T-helper 9 cell (primary cell): Measurements from ENCODE around the gene ATP8B4.

Source experiments
- DNase-seq: peaks from one replicate; pipeline ENCODE4 v3.0.0-alpha.2; 2020

Gene ATP8B4

DNA sequence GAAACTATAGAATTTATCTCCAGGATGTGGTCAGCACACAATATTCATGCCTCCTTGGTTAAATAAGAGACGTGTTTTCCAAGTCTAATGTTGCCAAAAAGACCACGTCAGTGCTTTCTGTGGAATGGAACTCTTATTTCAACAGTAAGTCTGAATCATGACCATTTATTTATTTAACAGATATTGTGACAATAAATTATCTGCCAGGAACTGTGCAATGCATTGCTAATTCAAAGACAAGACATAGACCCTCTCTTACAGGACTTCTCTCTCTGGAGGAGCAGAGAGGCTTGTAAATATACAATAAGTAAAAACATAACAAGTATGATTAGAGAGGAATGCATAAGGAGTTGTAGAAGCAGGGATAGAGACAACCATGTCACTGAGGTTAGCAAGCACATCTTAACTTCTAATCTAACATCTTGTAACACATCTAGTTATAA lies 270.7 kb downstream of the ATP8B4 start:
- DNase-seq: no peak

DNA sequence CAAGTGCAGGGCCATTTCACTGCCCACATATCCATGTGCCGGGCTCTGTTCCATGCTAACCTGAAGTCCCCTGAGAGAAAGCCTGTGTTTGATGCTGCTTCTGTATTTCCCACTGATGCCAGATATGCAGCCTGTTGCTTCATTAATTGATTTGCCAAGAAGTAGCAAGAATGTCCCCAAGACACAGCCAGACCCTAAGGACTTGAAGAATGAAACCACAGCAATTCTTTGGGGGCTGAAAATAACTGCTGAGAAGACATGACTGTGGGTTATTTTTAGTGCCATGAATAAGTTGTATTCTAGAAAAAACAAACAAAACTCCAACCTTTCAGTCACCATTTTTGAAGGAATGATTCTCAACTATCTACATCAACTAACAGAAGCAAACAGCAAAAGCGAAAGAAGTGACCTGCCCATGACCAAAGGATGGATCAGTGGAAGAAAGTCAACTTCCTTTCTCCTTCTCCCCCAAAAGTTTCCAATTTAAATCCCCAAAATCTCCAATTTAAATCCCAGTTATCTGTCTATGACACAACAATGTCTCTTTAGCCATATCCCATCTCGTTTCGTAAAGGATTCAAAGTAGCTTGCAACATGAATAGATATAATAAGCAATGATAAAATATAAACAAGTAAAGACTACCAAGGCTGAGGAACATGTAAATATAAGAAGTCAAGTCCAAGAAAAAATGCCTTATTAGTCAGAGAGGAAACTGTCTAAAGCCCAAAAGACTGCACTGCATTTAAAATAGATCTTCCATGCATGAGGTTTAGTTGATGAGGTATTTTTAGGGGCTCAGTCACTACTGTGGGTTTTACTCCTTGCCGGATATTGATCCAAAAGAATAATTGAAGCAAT lies 271.4 kb downstream of the ATP8B4 start:
- no peak for DNase-seq

DNA sequence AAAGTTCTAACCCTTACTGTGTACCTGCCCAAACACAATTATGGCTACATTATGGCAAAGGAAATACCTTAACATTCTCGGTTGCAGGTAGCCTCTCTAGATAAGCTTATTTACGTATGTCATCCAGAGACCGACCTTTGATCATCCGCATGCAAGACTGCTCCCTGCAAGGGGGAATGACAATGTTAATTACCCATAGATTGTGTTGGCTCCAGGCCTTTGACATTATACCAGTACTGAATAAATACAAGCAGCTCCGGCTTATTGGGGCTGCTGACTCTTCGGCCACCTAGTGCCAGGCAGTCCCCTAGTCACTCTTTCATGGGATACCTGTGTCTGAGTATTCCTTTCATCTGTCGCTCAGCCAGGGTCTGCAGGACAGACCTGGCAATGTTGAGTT lies 274.6 kb downstream of the ATP8B4 start:
- DNase-seq: no peak

DNA sequence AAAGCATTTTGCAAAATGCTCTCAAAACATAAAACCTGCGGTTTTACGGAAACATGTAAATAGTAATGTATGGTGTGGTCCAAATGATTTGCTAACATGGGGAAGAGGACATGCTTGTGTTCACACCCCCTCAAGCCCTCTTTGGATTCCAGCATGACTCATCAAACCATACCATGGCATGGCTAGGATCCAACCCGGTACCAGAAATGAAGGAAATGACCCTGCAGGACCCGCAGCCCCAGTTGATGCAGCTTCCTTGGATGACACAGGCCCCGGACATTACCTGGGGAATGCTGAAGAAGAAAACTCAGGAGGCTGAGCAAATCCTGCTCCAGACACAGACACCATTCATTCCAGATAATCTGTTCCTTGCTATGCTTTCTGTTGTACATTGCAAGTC lies 275.3 kb downstream of the ATP8B4 start:
- no peak for DNase-seq

DNA sequence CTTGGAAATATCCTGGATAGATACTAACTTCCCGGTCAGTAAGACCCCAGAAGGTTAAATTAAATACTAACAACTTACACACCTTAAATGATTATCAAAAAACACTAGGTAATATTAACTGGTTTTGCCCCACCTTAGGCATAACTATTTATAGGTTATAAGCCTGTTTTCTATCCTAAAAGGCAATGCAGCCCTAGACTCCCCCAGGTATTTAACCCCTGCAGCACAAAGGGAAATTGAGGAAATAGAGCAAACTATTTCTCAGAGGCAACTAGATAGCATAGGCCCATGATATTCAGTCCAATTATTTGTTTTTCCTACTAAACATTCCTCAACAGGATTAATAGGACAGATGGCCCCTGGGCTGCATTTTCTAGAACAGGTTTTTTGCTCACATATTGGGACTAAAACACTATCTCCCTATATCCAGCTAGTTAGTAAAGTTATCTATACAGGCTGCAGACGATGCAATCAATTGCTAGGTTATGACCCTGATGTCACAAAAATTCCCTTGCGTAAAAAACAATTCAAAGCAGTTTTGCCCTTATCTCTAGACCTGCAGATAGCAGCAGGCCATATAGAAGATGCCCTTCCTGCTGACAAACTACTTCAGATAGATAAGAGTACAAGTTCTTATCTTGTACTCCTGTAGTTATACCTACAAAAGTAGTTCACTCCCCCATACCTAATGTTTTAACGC lies 276.9 kb downstream of the ATP8B4 start:
- no peak for DNase-seq

DNA sequence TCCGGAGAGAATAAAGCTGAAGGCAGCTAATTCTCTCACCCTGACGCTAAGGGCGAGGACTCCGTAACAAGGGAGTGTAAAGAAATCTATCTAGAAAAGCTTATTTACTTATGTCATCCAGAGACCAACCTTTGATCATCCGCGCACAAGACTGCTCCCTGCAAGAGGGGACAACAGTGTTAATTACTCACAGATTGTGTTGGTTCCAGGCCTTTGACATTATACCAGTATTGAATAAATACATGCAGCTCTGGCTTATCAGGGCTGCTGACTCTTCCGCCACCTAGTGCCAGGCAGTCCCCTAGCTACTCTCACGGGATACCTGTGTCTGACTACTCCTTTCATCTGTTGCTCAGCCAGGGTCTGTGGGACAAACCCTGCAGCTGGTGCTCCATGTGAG lies 286.5 kb downstream of the ATP8B4 start:
- DNase-seq: no peak

DNA sequence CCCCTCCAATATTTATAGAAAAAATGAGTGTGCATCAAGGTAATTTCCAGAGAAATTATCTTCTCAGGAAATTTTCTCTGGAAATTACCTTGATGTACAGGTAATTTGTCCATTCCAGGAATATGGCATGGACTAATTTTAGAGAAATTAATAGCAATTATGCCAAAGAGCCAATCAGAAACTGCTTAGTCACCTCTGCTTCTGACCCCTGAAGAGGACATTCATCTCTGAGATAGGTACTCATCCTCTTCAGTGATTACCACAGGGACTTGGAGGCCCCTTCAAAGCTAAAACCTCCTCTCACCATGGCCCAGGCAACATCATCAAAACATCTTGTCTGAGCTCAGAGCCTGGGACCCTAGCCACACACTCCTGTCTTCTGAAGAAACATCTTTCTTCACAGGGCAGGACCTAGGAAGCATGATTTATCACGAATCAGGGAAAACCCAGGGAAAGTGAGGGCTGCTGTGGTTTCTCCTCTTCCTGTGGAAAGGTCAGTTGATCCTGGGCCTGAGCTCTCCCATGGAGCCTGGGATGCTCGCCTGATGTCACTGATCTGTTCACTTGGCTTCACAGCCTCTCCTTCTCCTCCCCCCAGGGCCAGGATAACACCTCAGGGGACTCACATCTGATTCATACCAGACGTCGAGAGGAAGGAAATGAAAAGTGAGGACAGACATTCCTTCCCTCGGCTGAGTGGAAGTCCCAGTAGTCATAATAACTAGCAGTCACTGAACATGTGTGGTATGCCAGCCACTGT lies 287.6 kb downstream of the ATP8B4 start:
- no peak for DNase-seq

DNA sequence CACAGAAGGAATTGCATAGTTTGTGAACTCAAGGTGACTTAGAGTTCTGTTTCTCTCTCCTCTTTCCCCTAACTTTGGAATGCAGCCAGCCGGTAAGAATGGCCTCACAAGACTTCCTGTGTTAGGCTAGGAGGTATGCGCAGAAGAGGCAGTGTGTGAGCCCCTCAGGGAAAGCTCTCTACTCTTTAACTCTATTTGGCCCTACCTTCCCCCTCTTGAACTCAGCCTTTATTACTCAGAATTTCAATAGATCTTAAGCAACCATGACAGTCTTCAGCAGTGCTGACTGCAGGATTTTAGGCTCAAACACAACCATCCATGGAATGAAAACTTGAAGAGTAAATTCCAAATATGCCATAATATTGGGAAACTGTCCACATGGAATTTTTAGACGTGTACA lies 288.6 kb downstream of the ATP8B4 start:
- no peak for DNase-seq

DNA sequence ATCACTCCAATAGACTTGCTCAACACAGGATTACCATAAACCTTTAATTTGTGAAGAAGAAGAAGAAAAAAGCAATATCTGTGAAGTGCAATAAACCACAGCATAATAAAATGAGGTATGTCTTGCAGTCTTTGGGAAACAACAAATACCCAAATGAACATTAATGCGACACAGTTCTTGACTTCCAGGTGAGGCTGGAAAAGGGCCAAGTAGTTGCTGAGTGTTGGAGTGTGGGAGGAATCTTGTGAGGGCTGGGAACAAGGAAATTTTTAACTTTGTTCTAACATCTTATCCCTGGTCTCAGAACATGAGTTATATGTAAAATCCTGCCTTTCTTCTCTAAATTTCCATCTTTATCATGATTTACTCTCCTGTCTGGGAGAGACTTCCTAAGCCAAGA lies 291.7 kb downstream of the ATP8B4 start:
- DNase-seq: no peak

DNA sequence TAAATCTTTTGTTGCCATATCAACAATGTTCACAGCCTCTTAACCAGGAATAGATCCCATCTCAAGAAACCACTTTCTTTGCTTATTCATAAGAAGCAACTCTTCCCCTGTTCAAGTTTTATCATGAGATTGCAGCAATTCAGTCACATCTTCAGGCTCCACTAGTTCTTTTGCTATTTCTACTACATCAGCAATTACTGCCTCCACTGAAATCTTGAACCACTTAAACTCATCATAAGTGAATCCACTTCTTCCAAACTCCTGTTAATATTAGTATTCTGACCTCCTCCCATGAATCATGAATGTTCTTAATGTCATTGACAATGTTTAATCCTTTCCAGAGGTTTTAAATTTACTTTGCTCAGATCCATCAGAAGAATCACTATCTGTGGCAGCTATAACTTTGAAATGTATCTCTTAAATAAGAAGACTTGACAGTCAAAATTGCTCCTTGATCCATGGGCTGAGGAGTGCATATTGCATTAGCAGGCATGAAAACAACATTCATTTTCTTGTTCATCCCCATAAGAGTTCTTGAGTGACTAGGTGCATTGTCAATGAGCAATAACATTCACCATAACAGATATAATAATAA lies 292.3 kb downstream of the ATP8B4 start:
- DNase-seq: no peak

DNA sequence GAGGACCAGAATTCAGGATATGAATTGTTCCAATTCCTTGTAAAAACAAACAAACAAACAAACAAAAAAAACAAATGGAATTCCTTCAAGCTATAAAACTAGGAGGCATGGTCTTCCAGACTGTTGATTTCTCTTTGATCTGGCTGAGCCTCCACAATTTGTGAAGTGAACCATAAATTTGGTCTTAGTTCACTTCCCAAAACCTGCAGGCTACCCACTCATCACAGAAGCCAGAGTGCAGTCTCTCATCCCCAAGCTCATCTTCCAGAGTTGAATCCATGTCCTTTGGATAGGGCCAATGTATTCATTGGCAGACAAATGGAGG lies 294.3 kb downstream of the ATP8B4 start:
- DNase-seq: no peak

DNA sequence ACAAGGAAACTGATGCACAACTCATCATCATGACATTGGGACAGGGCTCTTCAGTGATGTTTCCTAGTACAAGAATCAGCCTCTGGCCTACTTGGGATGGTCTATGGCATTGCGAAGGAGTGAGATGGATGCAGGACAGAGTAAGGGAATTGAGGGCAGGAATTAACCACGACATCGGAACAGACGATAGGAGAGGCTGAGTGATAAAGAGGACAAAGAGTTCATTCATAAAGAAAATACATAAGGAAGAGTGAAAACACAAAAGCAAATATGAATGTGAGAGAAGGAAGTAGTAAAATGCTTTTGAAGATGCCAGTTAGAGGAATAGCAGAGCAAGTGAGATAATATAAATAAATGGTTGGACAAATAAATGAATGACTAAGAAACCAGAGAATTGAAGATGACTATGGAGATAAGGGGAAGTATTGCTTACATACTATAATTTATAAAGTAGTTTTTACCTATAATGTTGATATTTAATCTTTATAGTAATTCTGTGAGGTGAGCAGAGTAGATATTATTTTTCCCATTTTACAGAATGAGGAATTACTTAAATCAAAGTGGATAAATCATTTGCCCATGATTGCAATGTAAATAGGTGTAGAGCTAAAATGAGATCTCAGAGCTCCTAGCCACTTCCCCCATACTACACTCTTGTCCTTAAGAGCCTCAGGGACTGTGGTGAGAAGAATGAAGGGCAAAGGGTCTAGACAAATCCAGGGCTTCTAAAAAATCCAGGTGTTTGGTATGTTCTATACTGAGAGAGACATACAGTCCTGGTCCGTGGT lies 294.9 kb downstream of the ATP8B4 start:
- DNase-seq: no peak

DNA sequence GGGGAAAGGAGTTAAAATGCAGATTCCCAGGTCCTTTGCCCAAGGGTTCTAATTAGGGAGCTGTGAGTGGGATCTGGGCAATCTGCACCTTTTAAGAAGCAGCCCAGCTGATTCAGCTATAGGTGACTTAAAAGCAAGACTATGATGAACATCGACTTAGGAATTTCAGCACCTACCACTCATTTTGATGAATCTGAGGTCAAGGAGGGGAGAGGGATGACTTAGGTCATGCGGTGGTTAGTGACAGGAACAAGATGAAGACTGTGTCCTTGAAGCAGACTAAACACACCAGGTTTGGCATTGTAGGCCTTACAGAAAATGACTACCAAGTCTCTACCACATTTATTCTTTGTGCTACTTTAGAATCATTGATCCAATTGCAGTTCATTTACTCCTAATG lies 301.9 kb downstream of the ATP8B4 start:
- DNase-seq: no peak

DNA sequence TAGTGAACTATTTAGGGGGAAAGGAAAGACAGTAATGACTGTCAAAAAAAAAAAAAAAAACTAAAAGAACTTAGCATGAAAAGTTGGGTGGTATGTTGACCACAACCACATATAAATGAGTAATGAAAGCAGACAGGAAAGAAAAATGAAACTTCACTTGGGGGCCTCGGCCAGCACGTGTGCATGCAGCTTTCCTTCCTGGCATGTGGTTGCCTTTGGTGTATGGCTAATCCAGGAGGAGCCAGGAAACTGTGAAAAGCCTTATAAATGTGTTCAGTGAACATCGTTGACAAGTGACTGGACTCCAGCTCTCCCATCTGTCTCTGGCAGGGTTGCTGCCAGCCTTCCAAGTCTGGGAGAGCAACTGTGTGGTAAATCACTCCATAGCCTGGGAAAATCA lies 303.1 kb downstream of the ATP8B4 start:
- DNase-seq: no peak

DNA sequence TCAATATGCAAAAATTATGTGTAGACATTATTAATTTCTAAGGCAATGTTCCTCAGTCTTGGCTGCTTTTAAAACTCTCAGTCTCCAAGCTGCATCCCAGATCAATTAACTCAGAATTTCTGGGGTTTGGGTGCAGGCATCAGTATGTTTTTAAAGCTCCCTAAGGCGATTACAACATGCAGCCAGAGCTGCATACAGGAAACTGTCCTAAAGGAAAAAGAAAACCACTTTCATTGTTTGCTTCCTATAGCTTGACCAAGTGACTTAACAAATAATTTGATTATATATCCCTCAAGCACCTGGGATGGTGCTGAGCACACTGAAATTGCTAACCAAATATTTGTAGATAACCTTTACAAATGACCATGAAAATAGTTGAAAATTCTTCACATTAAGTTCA lies 303.5 kb downstream of the ATP8B4 start:
- no peak for DNase-seq

DNA sequence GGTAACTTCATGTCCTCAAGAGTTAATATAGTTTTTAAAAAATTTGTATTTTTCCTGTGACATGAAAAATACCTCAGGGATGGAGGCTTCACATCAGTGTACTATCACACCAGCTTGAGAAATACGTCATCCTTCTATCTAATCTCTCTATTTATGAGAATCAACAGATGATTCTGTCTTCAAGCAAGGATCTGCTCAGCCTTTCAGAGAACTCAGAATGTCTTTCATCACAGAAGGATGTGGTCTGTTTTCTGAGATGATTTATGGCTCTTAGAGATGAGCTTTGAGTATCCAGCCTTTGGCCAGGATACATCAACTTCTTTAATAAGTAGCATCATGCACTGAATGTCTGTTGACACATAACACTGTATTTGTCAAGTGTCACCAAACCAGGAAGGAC lies 304.3 kb downstream of the ATP8B4 start:
- no peak for DNase-seq

DNA sequence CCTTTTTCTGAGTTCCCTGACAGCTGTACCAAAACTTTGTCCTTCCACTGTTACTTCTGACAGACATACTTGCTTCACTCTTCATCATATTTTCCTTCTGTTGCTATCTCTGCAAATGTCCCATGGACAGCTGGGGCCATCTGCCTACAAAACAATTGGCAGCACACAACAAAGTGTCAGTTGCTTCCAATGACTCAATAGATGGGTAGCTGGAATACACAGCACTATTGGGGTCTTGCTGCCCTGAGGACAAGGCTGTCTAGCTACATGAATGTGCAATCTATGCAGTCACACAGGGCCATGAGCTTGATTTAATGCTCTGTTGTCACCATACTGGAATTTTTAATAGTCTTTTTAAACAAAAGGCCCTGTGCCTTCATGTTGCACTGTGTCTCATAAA lies 305.4 kb downstream of the ATP8B4 start:
- DNase-seq: no peak

DNA sequence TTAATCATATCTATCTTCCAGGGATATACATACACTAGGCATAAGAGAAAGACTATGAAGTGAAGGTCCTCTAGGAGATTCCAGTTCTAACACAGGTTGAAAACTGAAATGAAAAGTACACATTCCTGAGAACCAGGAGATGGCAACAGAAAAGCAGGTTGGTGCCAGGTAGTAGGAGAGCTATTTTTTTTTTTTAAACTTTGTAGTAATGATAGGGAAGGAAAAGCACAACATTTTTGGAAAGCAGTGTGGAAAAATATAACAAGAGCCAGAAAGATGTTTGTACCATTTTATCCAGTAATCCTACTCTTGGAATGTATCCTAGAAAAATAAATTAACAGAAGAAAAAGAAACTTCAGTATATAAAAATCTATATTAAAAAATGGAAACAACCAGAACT lies 308.3 kb downstream of the ATP8B4 start:
- no peak for DNase-seq

DNA sequence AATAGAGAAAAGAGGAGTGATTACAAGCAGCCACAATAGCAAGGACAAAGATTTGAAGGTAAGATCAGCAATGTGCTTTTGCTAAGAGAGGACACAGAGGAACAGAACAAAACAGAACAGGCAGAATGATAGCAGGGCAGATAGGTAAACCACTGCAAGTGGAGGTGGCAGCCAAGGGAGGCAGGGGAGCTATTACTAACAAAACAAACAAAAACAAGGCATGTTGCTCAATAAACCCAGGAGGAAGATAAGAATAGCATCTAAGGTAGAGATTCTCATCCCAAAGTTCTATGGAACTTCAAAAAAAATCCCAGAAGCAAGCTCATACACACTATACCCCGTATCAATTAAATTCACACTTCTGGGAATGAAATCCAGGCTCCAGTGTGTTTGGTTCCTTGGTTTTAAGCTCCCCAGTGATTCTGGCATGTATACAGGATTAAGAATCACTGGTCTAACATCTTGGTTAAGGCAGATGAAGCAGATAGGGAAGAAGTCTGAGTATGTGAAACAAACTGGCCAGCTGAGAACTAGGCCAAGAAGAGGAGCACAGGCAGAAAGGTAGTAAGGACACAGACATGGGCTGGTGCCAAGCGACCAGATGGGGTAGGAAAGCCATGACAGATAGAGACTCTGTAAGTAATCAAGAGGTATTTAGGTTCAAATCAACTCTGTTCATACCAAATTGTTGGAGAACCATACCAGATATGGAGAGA lies 309.0 kb downstream of the ATP8B4 start:
- DNase-seq: no peak

DNA sequence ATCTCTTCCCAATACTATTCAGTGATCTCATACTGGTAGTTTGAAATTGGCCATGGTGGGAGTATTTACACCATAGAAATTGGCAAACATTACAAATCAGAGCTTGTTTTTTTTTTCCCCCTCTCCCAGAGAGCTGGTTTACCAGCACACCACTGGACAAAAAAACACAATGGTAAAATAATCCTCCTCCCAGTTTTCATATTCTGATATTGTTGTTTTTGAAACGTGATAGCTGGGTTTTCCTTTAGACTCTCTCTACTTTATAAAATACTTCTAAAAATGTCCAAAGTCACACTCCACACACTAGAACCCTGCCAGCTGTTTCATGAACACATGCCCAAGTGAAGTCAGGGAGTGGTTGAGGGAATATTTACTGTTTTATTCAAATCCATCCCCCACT lies 310.7 kb downstream of the ATP8B4 start:
- no peak for DNase-seq
